ENCODE measurements around the gene SLC29A4.
"Not testable (repeated sequence)": the region's sequence is repeated elsewhere in the genome, so short reads cannot be mapped to it uniquely, and the experiment has no call there.

SLC29A4 gene

GRCh38 chr7:5266191-5267028 is 16.3 kb upstream of the SLC29A4 start:
- H3K4me3 Mint-ChIP-seq, result no peak overlapping the region
- H3K27me3 Mint-ChIP-seq, result peaks cover 36% of the 10 kb centered on the region
- H3K4me1 Mint-ChIP-seq, result no peaks in the 10 kb centered on the region
- H3K9me3 Mint-ChIP-seq, result no peaks in the 10 kb centered on the region
- no peak overlapping the region for H3K27ac Mint-ChIP-seq
- ATAC-seq, result no peak
- H3K36me3 Mint-ChIP-seq, result no peaks in the 10 kb centered on the region

GRCh38 chr7:5267829-5268228 is 14.9 kb upstream of the SLC29A4 start:
- peaks cover 47% of the 10 kb centered on the region for H3K27me3 Mint-ChIP-seq
- H3K36me3 Mint-ChIP-seq, ATAC-seq, H3K4me1 Mint-ChIP-seq, H3K27ac Mint-ChIP-seq, H3K4me3 Mint-ChIP-seq, H3K9me3 Mint-ChIP-seq: not testable (repeated sequence)

GRCh38 chr7:5269992-5270657 is 12.6 kb upstream of the SLC29A4 start:
- not testable (repeated sequence) for H3K36me3 Mint-ChIP-seq, H3K4me1 Mint-ChIP-seq, H3K9me3 Mint-ChIP-seq, H3K27ac Mint-ChIP-seq, ATAC-seq, H3K4me3 Mint-ChIP-seq
- peaks cover 70% of the 10 kb centered on the region for H3K27me3 Mint-ChIP-seq

- no peak overlapping the region for H3K27ac Mint-ChIP-seq
Observed at GRCh38 chr7:5270788-5271187, 12.0 kb upstream of the SLC29A4 start.

GRCh38 chr7:5273831-5274405 is 8.8 kb upstream of the SLC29A4 start:
- not testable (repeated sequence) for H3K36me3 Mint-ChIP-seq, H3K9me3 Mint-ChIP-seq, ATAC-seq, H3K4me1 Mint-ChIP-seq, H3K4me3 Mint-ChIP-seq, H3K27ac Mint-ChIP-seq
- H3K27me3 Mint-ChIP-seq, result peaks cover 76% of the 10 kb centered on the region

More at GRCh38 chr7:5270788-5271187, 12.0 kb upstream of the SLC29A4 start:
- Mint-ChIP-seq H3K27me3 (peaks cover 72% of the 10 kb centered on the region), H3K9me3 (no peaks in the 10 kb centered on the region), H3K4me3 (no peak overlapping the region), H3K36me3 (no peaks in the 10 kb centered on the region), H3K4me1 (no peaks in the 10 kb centered on the region)
- no peak for ATAC-seq

GRCh38 chr7:5274441-5274840 is 8.3 kb upstream of the SLC29A4 start:
- H3K36me3 Mint-ChIP-seq, result no peaks in the 10 kb centered on the region
- ATAC-seq, result no peak
- no peaks in the 10 kb centered on the region for H3K4me1 Mint-ChIP-seq
- peaks cover 71% of the 10 kb centered on the region for H3K27me3 Mint-ChIP-seq
- no peaks in the 10 kb centered on the region for H3K9me3 Mint-ChIP-seq
- H3K4me3 Mint-ChIP-seq, result no peak overlapping the region
- no peak overlapping the region for H3K27ac Mint-ChIP-seq

- H3K4me1 Mint-ChIP-seq, ATAC-seq, H3K4me3 Mint-ChIP-seq, H3K36me3 Mint-ChIP-seq, H3K27ac Mint-ChIP-seq, H3K9me3 Mint-ChIP-seq: not testable (repeated sequence)
- H3K27me3 Mint-ChIP-seq, result peaks cover 66% of the 10 kb centered on the region
Observed at GRCh38 chr7:5274985-5275431, 7.7 kb upstream of the SLC29A4 start.

GRCh38 chr7:5275510-5275909 is 7.2 kb upstream of the SLC29A4 start:
- H3K4me1 Mint-ChIP-seq, H3K36me3 Mint-ChIP-seq, H3K27ac Mint-ChIP-seq, H3K4me3 Mint-ChIP-seq, H3K9me3 Mint-ChIP-seq: not testable (repeated sequence)
- H3K27me3 Mint-ChIP-seq, result peaks cover 66% of the 10 kb centered on the region
- peak; percentile 37 for ATAC-seq

GRCh38 chr7:5276123-5276522 is 6.6 kb upstream of the SLC29A4 start:
- H3K4me3 Mint-ChIP-seq, ATAC-seq, H3K36me3 Mint-ChIP-seq, H3K27ac Mint-ChIP-seq, H3K4me1 Mint-ChIP-seq, H3K9me3 Mint-ChIP-seq: not testable (repeated sequence)
- H3K27me3 Mint-ChIP-seq, result peaks cover 66% of the 10 kb centered on the region

GRCh38 chr7:5276611-5277010 is 6.1 kb upstream of the SLC29A4 start:
- no peaks in the 10 kb centered on the region for H3K9me3 Mint-ChIP-seq
- no peak overlapping the region for H3K27ac Mint-ChIP-seq
- no peak overlapping the region for H3K4me3 Mint-ChIP-seq
- peaks cover 66% of the 10 kb centered on the region for H3K27me3 Mint-ChIP-seq
- H3K4me1 Mint-ChIP-seq, result no peaks in the 10 kb centered on the region
- H3K36me3 Mint-ChIP-seq, result no peaks in the 10 kb centered on the region
- no peak for ATAC-seq

- no peaks in the 10 kb centered on the region for H3K9me3 Mint-ChIP-seq
- no peak overlapping the region for H3K27ac Mint-ChIP-seq
- H3K36me3 Mint-ChIP-seq, result no peaks in the 10 kb centered on the region
- ATAC-seq, result no peak
- no peaks in the 10 kb centered on the region for H3K4me1 Mint-ChIP-seq
- no peak overlapping the region for H3K4me3 Mint-ChIP-seq
- H3K27me3 Mint-ChIP-seq, result peaks cover 53% of the 10 kb centered on the region
Observed at GRCh38 chr7:5278766-5279165, 4.0 kb upstream of the SLC29A4 start.

- H3K4me1 Mint-ChIP-seq, result peaks cover 5% of the 10 kb centered on the region
Observed at GRCh38 chr7:5279734-5280133, 3.0 kb upstream of the SLC29A4 start.

GRCh38 chr7:5281598-5282500 is 894 bp upstream of the SLC29A4 start:
- Mint-ChIP-seq H3K27me3 (peaks cover 38% of the 10 kb centered on the region), H3K4me3 (peak overlapping the region; percentile 36)
- H3K27ac Mint-ChIP-seq, H3K36me3 Mint-ChIP-seq, ATAC-seq, H3K9me3 Mint-ChIP-seq, H3K4me1 Mint-ChIP-seq: not testable (repeated sequence)

More at GRCh38 chr7:5279734-5280133, 3.0 kb upstream of the SLC29A4 start:
- ATAC-seq, result no peak
- Mint-ChIP-seq H3K27ac (no peak overlapping the region), H3K4me3 (no peak overlapping the region), H3K36me3 (no peaks in the 10 kb centered on the region), H3K9me3 (no peaks in the 10 kb centered on the region), H3K27me3 (peaks cover 53% of the 10 kb centered on the region)

GRCh38 chr7:5283421-5284303 is 919 bp downstream of the SLC29A4 start:
- peaks cover 42% of the 10 kb centered on the region for H3K27me3 Mint-ChIP-seq
- no peak for ATAC-seq
- H3K9me3 Mint-ChIP-seq, result no peaks in the 10 kb centered on the region

More at GRCh38 chr7:5283421-5284303, 919 bp downstream of the SLC29A4 start:
- Mint-ChIP-seq H3K36me3 (no peaks in the 10 kb centered on the region), H3K4me3 (no peak overlapping the region), H3K27ac (no peak overlapping the region), H3K4me1 (peaks cover 5% of the 10 kb centered on the region)

Measured in stimulated activated memory B cell treated with anti-CD40 and anti-IgM and Interleukin-4, amounts not matched to agents 10 μg/mL and 1 μg/mL and 100 μg/mL, for 72 hours (primary cell).